Psoas muscle (tissue), 8 donors: ENCODE measurements around the gene SPRED3. TPM values are rescaled to one million over a fixed set of nuclear protein-coding genes. Genes with fewer than 3 reads are reported as not detected.
A peak's percentile ranks its signal among the peaks of the same experiment; 100 is the strongest.

Experiments
- ATAC-seq, 4 donors: fragments of 200-7000 bp; cut with Tn5 transposase; one replicate each; pipeline ENCODE4 v1.9.1; 2020; ENCODE audit warnings: moderate library complexity in 3 of 4, mild to moderate bottlenecking in 2 of 4
- DNase-seq, 2 donors: peaks; one replicate each; pipeline ENCODE4 v3.0.0-alpha.2; 2020
- H3K27ac ChIP-seq: fragments of 200-600 bp; one replicate; pipeline ENCODE4 v1.8.0; 2022
- H3K27me3 ChIP-seq, 3 donors: fragments of 200-600 bp in 1 of 3; one replicate each; pipeline versions ENCODE4 v1.6.1 to v1.8.0; 2013 to 2022; ENCODE audit warnings: low read length in 2 of 3, mild to moderate bottlenecking in 2 of 3, moderate library complexity in 1 of 3; ENCODE audit not compliant: insufficient read depth in 3 of 3
- H3K36me3 ChIP-seq, 2 donors: fragments of 200-600 bp in 1 of 2; one replicate each; pipeline versions ENCODE4 v1.6.1 to v1.8.0; 2013 to 2022; ENCODE audit warnings: low read depth in 1 of 2, mild to moderate bottlenecking in 1 of 2, moderate library complexity in 1 of 2; ENCODE audit not compliant: insufficient read depth in 1 of 2
- H3K4me1 ChIP-seq: fragments of 200-600 bp; one replicate; pipeline ENCODE4 v1.8.0; 2022
- H3K4me3 ChIP-seq: fragments of 200-600 bp; one replicate; pipeline ENCODE4 v1.8.0; 2022; ENCODE audit warnings: mild to moderate bottlenecking
- H3K9me3 ChIP-seq: fragments of 200-600 bp; one replicate; pipeline ENCODE4 v1.8.0; 2022
- WGBS, 3 donors: extraction: QIAGEN DNeasy Blood & Tissue Kit; methylation state at CpG; one replicate each; pipeline versions ENCODE4 v1.1.6 to v1.1.7; 2013; 5-methylcytosine and 5-hydroxymethylcytosine counted together
- intact Hi-C, 2 donors: fragments of 100-400 bp; cut with DNase I; formaldehyde crosslinking; loops; one replicate each; pipeline versions ENCODE4 v1.11.0 to v1.14.2; 2022
- polyA plus RNA-seq, 3 donors: library from polyadenylated mRNA; stranded (reverse); fragments of 200-250 nt; gene quantifications; one replicate each; pipeline ENCODE4 v1.2.3, GENCODE V29; 2013
- total RNA-seq, 4 donors: library from RNA; stranded (reverse); fragmentation: NEBNext Ultra II Directional in 2 of 4; extraction: Animal tissue kit (Norgen Biotek cat#: 25700) in 2 of 4; gene quantifications; one replicate each; pipeline versions ENCODE4 v1.2.1 to v1.2.4, GENCODE V29; 2021 to 2023
- TF ChIP-seq, protein P1 (sequence below): fragments of 200-600 bp; IDR thresholded peaks from one replicate; pipeline ENCODE4 v1.8.0; 2022; ENCODE audit warnings: antibody characterized with exemption
- donor health status: healthy with polysubstance abuse.
- donor health status: DM: no; HTN: no; CAD: no; lungs with moderate emphysema.
- donor health status: Bipolar disorder and iron deficiency.
- donor health status: healthy.
- donor health status: DM: yes; HTN: yes; CAD: no.
- donor health status: DM: no; HTN: no; CAD: no.
- donor health status: DM: no; HTN: no; CAD: no.
- donor health status: DM: yes; HTN: yes; CAD: no.

SPRED3 gene
- total and polyA plus RNA-seq, 7 donors, result 0.01 to 2.1 (median 1.0) TPM

DNA sequence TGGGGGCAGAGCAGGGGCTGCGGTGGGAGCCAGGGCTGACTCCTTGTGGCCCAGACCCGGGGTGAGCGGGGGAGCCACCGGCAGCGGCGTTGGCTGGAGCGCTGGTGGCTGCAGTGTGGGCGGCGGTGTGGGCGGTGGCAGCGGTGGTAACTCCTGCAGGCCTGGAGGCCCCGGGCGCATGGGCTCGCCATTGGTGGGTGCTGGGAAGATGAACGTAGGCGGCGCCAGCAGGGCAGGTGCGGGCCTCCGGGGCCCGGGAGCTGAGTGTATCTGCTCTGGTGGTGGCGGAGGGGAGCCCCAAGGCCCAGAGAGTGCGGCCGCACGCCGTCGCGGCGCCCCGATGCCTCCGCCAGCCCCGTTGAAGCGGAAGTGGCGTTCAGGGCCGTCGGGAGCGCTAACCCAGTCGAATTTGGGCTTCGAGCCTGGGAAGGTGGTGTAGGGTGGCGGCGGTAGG, 2.7 kb upstream of the SPRED3 start:
- DNase-seq (peak in 1 of 2 donors; percentile 72), ATAC-seq (peak in 3 of 4 donors; percentile 2 to 10 (median 2))
- Histone ChIP-seq H3K36me3 (peaks cover 23 to 56% of the 10 kb centered on the region in 2 donors), H3K27ac (no peak overlapping the region), H3K4me3 (no peak overlapping the region), H3K4me1 (peaks cover 21% of the 10 kb centered on the region), H3K27me3 (peaks cover 0 to 3% (median 0%) of the 10 kb centered on the region in 3 donors), H3K9me3 (no peaks in the 10 kb centered on the region)
- TF ChIP-seq, protein P1, sequence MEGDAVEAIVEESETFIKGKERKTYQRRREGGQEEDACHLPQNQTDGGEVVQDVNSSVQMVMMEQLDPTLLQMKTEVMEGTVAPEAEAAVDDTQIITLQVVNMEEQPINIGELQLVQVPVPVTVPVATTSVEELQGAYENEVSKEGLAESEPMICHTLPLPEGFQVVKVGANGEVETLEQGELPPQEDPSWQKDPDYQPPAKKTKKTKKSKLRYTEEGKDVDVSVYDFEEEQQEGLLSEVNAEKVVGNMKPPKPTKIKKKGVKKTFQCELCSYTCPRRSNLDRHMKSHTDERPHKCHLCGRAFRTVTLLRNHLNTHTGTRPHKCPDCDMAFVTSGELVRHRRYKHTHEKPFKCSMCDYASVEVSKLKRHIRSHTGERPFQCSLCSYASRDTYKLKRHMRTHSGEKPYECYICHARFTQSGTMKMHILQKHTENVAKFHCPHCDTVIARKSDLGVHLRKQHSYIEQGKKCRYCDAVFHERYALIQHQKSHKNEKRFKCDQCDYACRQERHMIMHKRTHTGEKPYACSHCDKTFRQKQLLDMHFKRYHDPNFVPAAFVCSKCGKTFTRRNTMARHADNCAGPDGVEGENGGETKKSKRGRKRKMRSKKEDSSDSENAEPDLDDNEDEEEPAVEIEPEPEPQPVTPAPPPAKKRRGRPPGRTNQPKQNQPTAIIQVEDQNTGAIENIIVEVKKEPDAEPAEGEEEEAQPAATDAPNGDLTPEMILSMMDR, result no peak
- intact Hi-C loops, result no loop called here
- 60 to 72% (median 69%) methylated on average over 34 to 40 of the region's 40 CpGs for WGBS, 3 donors

DNA sequence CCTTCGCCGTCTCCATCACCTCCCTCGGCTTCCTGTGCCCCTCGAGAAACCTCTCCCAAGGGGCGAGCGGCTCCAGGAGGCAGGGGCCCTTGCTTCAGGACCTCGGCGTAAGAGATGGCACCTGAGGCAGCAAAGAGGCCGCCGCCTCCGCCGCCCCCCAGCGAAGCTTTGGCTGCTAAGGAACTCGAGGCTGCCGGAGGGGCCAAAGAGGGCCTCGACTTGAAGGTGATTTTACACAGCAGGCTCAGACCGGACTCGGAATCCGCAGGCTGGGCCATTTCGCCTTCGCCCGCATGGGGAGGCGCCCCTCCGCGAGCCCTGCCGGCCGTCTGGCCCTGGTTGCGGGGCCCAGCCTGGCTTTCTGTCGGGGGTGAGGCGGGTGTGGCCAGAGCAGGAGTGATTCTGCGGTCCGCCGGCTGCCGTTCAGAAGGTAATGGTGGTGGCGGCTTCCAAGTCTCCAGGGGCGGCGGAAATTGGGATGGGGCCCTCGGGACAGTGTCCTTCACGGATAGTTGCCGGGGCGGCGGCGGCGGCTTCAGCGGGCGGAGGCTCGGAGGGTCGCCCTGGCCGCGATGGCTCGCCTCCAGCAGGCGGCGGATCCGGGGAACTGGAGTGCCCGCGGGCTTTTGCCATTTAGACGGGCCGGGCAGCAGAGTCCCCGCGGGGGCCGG, 2.1 kb upstream of the SPRED3 start:
- no peak overlapping the region for H3K27ac ChIP-seq
- no peaks in the 10 kb centered on the region for H3K27me3 ChIP-seq
- peak; percentile 3 to 17 (median 6) for ATAC-seq

DNA sequence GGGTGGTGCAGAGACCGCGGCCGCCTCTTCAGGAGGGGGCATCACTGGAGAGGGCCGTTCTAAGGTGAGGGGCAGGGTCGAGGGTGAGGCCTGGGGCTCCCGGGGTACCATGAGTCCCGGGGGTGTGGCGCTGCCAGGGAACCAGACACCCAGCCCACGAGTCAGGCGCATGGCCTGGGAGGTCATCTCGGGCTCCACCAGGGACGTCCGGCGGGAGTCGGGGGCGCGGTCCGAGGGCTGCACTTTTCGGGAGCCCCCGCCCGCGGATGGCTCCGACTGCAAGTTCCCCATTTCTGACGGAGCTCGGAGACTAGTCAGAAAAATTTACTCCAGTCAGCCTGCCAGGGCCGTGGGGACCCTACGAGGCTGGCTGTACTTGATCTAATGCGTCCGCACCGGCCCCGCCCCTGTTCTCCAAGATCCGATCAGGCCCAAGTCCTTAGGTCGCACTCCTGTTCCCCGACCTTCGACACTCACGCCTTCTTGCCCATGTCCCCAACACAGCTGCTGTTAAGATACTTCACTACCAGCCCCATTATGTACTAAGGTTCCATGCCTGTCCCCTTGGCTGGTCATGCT, 1.4 kb upstream of the SPRED3 start:
- ATAC-seq (peak; percentile 30 to 50 (median 38)), DNase-seq (peak; percentile 55 to 76)
- TF ChIP-seq, protein P1, result no peak
- WGBS, 3 donors, result 8 to 9% (median 8%) methylated on average over 35 to 36 of the region's 36 CpGs
- no peaks in the 10 kb centered on the region for H3K9me3 ChIP-seq
- H3K4me3 ChIP-seq, result peak overlapping the region; percentile 51
- peaks cover 18 to 43% of the 10 kb centered on the region in 2 donors for H3K36me3 ChIP-seq
- intact Hi-C loops, result no loop called here
- peak overlapping the region; percentile 1 for H3K27ac ChIP-seq
- no peaks in the 10 kb centered on the region for H3K27me3 ChIP-seq
- H3K4me1 ChIP-seq, result peaks cover 21% of the 10 kb centered on the region

More for the DNA sequence above, 2.1 kb upstream of the SPRED3 start:
- TF ChIP-seq, protein P1, result no peak
- Histone ChIP-seq H3K9me3 (no peaks in the 10 kb centered on the region), H3K36me3 (peaks cover 21 to 50% of the 10 kb centered on the region in 2 donors), H3K4me3 (peak overlapping the region; percentile 51), H3K4me1 (peaks cover 21% of the 10 kb centered on the region)
- 53 to 60% (median 54%) methylated on average over 50 to 61 of the region's 61 CpGs for WGBS, 3 donors
- intact Hi-C loops, result no loop called here
- DNase-seq, result peak in 1 of 2 donors; percentile 69

DNA sequence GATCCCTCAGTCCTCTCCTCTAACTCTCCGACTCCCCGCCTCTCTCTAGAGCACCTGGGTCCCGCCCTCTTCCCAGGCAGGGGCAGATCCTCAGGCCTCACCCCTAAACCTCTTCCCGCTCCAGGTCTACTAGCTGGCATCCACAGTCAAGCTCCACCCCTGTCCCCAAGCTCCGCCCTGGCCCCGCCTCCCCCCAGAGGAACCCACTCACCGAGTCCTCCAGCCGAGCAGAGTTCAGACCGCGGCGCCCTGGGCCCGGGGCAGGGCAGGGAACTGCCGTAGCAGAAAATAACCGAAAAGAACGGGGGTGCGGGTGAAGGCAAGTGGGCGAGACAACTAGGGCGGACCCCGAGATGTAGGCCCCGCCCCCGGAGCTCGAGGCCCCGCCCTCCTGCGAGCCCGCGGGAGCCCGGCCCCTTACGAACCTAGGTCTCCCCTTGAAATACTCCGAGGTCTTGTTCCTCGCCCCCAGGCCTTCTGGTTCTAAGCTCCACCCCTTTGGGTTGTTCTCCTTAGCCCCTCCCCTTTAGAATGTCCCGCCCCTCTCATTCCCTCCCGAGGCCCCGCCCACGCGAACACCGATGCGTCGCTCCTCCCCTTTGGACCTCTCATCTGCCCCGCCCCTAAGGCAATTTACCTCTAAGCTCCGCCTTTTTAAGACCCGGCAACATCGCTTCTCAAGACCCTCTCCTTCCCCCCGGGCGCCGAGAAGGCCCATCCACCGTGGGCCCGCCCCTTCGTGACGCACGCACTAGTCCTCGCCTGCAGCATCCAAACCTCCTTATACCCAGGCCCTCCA, 748 bp upstream of the SPRED3 start, which contains the start of gene GGN:
Gene GGN, minus strand, starts transcription at position 485 of the 799 bp plus-strand sequence. CDS start 773 bp downstream, outside the sequence.
- WGBS, 3 donors, result 1 to 2% (median 2%) methylated on average over 39 to 51 of the region's 51 CpGs
- TF ChIP-seq, protein P1, result no peak
- DNase-seq (peak; percentile 78 to 88), ATAC-seq (peak; percentile 65 to 73 (median 68))
- peaks cover 18 to 36% of the 10 kb centered on the region in 2 donors for H3K36me3 ChIP-seq
- no peaks in the 10 kb centered on the region for H3K9me3 ChIP-seq
- H3K4me3 ChIP-seq, result peak within 1 kb of the TSS; percentile 51
- intact Hi-C loops, result no loop called here
- no peaks in the 10 kb centered on the region for H3K27me3 ChIP-seq
- H3K27ac ChIP-seq, result peak within 1 kb of the TSS; percentile 1
- peaks cover 21% of the 10 kb centered on the region for H3K4me1 ChIP-seq
